ENCODE data around the gene HSD11B1. TPM values are rescaled to one million over a fixed set of nuclear protein-coding genes. Genes with fewer than 3 reads are reported as not detected.

Gene HSD11B1
- total and polyA plus RNA-seq, 3 donors from 2014 or later = 17.6 to 19.5 (median 18.0) TPM

DNA sequence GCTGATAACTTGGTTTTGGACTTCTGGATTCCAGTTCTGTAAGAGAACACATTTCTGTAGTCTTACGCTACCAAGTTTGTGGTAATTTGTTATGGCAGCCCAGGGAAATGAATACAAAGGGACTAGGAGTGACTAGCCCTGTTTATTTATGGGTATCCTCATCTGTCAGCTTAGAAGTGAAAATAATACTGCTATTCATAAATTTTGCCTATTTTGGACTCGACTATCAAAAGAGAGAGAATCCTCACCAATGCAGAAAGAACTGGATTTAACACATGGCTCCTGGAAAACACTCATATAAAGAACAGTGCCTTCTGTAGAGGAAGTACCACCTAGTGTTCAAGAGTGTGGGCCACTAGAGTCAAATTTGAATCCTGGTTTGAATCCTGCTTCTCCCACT, 22.6 kb downstream of the HSD11B1 start:
- 83 to 87% methylated on average over 2 of the region's 2 CpGs for WGBS, 2 donors
- intact Hi-C loops (cut with DNase I; ENCODE audit: low total_unique reads) = no loop called here

DNA sequence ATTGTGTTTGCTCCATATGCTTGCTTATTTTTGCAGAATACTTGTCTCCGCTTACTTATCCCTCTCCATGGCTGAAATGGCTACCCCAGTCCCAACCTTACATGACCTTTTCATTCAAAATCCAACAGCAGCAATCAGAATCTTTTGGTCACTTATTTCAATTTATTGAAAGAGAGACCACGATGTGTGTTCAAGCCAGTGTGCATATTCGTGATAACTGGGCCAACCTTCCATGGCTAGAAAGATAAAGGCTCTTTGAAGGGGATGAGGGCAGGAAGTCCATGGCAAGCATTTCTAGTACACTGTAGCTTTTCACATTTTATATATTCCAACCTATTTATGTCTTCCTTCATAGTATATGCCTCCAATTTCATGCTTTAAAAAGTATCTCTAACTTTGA, 23.1 kb downstream of the HSD11B1 start:
- Histone ChIP-seq H3K4me3 (no peak overlapping the region), H3K27me3 (no peaks in the 10 kb centered on the region), H3K27ac (no peak overlapping the region), H3K36me3 (ENCODE audit: low read depth, missing control alignments) (no peaks in the 10 kb centered on the region), H3K9me3 (no peaks in the 10 kb centered on the region), H3K4me1 (no peaks in the 10 kb centered on the region)
- DNase-seq = no peak
- WGBS, 2 donors = 49 to 63% methylated on average over 3 of the region's 3 CpGs
- TF ChIP-seq, protein P1, sequence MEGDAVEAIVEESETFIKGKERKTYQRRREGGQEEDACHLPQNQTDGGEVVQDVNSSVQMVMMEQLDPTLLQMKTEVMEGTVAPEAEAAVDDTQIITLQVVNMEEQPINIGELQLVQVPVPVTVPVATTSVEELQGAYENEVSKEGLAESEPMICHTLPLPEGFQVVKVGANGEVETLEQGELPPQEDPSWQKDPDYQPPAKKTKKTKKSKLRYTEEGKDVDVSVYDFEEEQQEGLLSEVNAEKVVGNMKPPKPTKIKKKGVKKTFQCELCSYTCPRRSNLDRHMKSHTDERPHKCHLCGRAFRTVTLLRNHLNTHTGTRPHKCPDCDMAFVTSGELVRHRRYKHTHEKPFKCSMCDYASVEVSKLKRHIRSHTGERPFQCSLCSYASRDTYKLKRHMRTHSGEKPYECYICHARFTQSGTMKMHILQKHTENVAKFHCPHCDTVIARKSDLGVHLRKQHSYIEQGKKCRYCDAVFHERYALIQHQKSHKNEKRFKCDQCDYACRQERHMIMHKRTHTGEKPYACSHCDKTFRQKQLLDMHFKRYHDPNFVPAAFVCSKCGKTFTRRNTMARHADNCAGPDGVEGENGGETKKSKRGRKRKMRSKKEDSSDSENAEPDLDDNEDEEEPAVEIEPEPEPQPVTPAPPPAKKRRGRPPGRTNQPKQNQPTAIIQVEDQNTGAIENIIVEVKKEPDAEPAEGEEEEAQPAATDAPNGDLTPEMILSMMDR (IDR thresholded peaks at IDR 0.05) = no peak
- no peak for TF ChIP-seq POLR2A (IDR thresholded peaks at IDR 0.05)
- intact Hi-C loops (cut with DNase I; ENCODE audit: low total_unique reads) = no loop called here

More for the DNA sequence above, 22.6 kb downstream of the HSD11B1 start:
- H3K36me3 ChIP-seq (ENCODE audit: low read depth, missing control alignments) = no peaks in the 10 kb centered on the region
- H3K27ac ChIP-seq = no peak overlapping the region
- TF ChIP-seq, protein P1 (IDR thresholded peaks at IDR 0.05) = no peak
- TF ChIP-seq POLR2A (IDR thresholded peaks at IDR 0.05) = no peak
- no peaks in the 10 kb centered on the region for H3K4me1 ChIP-seq
- H3K9me3 ChIP-seq = no peaks in the 10 kb centered on the region
- no peaks in the 10 kb centered on the region for H3K27me3 ChIP-seq
- H3K4me3 ChIP-seq = no peak overlapping the region
- DNase-seq = no peak

DNA sequence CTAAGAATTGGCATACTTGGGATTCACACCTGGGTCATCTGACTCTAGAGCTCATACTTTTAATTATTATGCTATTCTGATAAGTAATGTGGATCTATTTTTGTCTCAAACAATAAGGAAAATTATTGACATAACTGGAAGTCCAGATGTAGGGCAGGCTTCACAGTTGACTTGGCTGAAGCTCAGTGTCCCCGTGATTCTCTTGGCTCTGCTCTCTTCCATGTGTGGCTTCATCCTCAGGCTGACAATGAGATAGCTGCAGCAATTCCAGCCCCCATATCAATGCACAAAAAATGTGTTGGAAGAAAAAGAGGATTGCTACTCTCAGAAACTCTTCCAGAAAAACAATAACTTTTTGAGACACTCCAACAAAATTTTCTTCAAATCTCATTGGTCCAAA, 23.8 kb downstream of the HSD11B1 start:
- DNase-seq = peak; percentile 57
- TF ChIP-seq, protein P1 (IDR thresholded peaks at IDR 0.05) = no peak
- no peak for TF ChIP-seq POLR2A (IDR thresholded peaks at IDR 0.05)
- Histone ChIP-seq H3K27me3 (no peaks in the 10 kb centered on the region), H3K27ac (no peak overlapping the region), H3K4me1 (no peaks in the 10 kb centered on the region), H3K4me3 (no peak overlapping the region), H3K9me3 (no peaks in the 10 kb centered on the region), H3K36me3 (ENCODE audit: low read depth, missing control alignments) (no peaks in the 10 kb centered on the region)
- 33 to 52% methylated on average over 1 of the region's 1 CpG for WGBS, 2 donors
- intact Hi-C loops (cut with DNase I; ENCODE audit: low total_unique reads) = no loop called here

DNA sequence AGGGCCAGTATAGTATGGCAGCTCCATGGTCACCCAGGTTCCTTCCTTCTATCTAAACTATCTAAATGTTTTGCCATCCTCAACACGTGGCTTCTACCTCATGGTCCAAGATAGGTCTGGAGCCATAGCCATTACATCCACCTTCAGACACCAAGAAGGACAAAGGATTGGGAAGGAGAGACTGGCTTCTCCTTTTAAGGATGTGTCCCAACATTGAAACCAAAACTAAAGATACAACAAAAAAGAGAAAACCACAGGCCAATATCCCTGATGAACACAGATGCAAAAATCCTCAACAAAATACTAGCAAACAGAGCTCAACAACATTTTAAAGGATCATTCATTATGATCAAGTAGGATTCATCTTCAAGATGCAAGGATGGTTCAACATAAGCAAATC, 24.8 kb downstream of the HSD11B1 start:
- TF ChIP-seq POLR2A (IDR thresholded peaks at IDR 0.05) = no peak
- TF ChIP-seq, protein P1 (IDR thresholded peaks at IDR 0.05) = no peak
- 81 to 100% methylated on average over 1 of the region's 1 CpG for WGBS, 2 donors
- no peak overlapping the region for H3K4me3 ChIP-seq
- intact Hi-C loops (cut with DNase I; ENCODE audit: low total_unique reads) = no loop called here
- H3K27me3 ChIP-seq = no peaks in the 10 kb centered on the region
- H3K9me3 ChIP-seq = no peaks in the 10 kb centered on the region
- H3K36me3 ChIP-seq (ENCODE audit: low read depth, missing control alignments) = no peaks in the 10 kb centered on the region
- no peak for DNase-seq
- H3K27ac ChIP-seq = no peak overlapping the region
- no peaks in the 10 kb centered on the region for H3K4me1 ChIP-seq

DNA sequence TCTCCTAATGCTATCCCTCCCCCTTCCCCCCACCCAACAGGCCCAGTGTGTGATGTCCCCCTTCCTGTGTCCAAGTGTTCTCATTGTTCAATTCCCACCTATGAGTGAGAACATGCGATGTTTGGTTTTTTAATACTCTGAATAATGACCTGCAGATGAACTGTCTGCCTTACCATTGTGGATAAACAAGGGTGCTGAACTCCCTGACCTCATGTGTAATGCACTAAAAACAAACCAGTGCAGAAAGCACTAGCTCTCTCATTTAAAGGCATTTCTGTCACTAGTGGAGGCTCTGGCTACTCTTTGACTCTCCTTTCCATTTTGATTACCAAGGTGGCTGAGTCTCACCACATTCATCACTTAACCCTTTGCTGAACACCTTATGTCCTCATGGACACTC, 28.1 kb downstream of the HSD11B1 start:
- Histone ChIP-seq H3K27ac (no peak overlapping the region), H3K9me3 (no peaks in the 10 kb centered on the region), H3K36me3 (ENCODE audit: low read depth, missing control alignments) (no peaks in the 10 kb centered on the region), H3K4me1 (peaks cover 18% of the 10 kb centered on the region), H3K27me3 (no peaks in the 10 kb centered on the region), H3K4me3 (no peak overlapping the region)
- DNase-seq = no peak
- intact Hi-C loops (cut with DNase I; ENCODE audit: low total_unique reads) = no loop called here
- 59 to 89% methylated on average over 1 of the region's 1 CpG for WGBS, 2 donors
- TF ChIP-seq POLR2A (IDR thresholded peaks at IDR 0.05) = no peak
- TF ChIP-seq, protein P1 (IDR thresholded peaks at IDR 0.05) = no peak

Data from testis (tissue), 3 donors.